ENCODE measurements around the gene MAGEA3.
"Not testable (repeated sequence)": the region's sequence is repeated elsewhere in the genome, so short reads cannot be mapped to it uniquely, and the experiment has no call there.

The MAGEA3 gene, protein sequence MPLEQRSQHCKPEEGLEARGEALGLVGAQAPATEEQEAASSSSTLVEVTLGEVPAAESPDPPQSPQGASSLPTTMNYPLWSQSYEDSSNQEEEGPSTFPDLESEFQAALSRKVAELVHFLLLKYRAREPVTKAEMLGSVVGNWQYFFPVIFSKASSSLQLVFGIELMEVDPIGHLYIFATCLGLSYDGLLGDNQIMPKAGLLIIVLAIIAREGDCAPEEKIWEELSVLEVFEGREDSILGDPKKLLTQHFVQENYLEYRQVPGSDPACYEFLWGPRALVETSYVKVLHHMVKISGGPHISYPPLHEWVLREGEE

GRCh38 chrX:152697952-152698931, at the start of gene MAGEA3:
Gene MAGEA3 (plus strand): TSS chrX:152698794. CDS start chrX:152700833, 2,039 bp downstream.
- not testable (repeated sequence) for DNase-seq (ENCODE audit: low spot score)

DNA sequence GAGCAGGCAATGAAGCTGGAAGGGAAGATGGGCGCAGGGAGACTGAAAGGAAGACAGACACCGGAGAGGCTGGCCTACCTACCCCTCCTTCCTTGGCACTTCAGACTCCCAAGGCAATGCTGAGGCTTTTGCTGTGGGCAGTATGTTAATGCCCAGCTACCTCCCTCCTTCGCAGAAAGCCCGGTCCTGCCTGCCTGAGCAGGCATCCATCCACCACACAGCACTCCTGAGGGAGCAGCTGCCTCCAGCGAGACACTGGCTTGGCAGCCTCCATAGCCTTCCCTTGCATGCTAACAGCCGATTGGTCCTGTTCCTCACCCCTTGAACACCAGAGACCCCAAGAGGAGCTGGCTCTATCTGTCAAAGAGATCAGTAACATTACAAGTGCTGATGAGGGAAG, 46.5 kb upstream of the MAGEA3 start:
- DNase-seq (ENCODE audit: low spot score): no peak

DNA sequence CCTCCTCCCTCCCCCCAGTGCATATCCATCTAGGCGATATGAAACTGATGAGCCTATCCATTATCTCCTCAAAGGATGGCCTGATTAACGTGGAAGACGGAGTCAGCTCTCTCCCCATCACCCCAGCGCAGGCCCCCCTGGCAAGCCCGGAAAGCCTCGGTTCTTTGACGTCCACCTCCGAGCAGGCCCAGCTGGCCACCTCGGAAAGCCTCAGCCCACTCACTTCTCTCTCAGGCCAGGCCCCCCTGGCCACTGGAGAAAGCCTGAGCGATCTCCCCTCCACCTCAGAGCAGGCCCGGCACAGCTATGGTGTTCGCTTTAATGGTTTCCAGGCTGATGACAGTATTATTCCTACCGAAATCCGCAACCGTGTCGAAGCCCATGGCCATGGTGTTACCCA, 46.1 kb upstream of the MAGEA3 start:
- no peak for DNase-seq (ENCODE audit: low spot score)

- DNase-seq (ENCODE audit: low spot score): no peak
These were observed 42.5 kb upstream of the MAGEA3 start for GRCh38 chrX:152656087-152656486.

- no peak for DNase-seq (ENCODE audit: low spot score)
These were observed 41.7 kb upstream of the MAGEA3 start for GRCh38 chrX:152656890-152657289.

DNA sequence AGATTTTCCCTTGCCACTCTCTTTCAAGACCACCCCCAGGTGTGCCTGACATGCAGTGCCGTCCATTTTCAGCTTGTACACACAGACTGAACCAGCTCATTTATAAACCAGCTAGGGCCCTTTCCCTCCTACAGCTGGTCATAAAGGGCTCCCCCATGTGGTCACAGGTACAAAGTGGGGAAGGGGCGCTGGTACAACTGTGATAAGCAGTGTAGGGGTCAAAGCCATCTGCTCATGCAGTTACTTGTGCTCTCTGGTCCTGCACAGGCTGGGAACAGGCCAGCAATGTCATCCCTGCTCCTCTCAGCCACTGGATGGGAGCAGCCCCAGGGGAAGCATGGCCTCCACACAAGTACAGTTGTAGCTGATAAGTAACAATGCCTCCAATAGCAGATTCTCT, 40.3 kb upstream of the MAGEA3 start:
- DNase-seq (ENCODE audit: low spot score): no peak

DNA sequence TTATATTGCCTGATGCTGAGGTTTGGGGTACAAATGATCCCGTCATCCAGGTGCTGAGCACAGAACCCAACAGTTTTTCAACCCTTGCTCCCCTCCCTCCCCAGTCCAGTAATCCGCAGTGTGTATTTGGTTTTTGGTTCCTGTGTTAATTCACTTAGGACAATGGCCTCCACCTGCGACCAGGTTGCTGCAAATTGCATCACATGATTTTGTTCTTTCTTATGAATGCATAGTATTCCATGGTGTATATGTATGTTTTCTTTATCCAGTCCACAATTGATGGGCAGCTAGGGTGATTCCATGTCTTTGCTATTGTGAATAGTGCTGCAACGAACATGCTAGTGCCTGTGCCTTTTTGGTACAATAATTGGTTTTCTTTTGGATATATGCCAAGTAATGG, 35.5 kb upstream of the MAGEA3 start:
- DNase-seq (ENCODE audit: low spot score): no peak

GRCh38 chrX:152674135-152674534, 24.5 kb upstream of the MAGEA3 start:
- DNase-seq (ENCODE audit: low spot score): no peak

- DNase-seq (ENCODE audit: low spot score): not testable (repeated sequence)
These were observed 23.9 kb upstream of the MAGEA3 start for GRCh38 chrX:152674652-152675051.

DNA sequence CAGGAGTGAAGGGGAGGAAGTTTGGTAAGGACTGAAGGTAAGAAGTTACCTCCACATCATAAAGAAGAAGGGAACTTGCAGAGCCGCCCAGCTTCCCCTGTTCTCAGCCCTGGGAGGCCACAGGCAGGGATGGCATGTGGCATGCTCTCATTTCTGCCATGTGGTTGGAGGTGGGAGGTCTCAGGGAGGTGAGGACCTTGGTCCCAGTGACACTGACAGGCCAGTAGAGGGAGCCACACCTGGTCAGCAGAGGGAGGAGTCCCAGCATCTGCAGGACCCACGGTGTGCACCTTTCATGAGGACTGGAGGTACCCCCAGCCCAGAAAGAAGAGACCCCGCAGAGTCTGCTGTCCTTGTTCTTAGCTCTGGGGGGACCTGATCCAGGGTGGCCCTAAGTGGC, 17.6 kb upstream of the MAGEA3 start:
- DNase-seq (ENCODE audit: low spot score): not testable (repeated sequence)

DNA sequence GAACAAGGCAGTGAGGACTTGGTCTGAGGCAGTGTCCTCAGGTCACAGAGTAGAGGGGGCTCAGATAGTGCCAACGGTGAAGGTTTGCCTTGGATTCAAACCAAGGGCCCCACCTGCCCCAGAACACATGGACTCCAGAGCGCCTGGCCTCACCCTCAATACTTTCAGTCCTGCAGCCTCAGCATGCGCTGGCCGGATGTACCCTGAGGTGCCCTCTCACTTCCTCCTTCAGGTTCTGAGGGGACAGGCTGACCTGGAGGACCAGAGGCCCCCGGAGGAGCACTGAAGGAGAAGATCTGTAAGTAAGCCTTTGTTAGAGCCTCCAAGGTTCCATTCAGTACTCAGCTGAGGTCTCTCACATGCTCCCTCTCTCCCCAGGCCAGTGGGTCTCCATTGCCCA, 1.8 kb downstream of the MAGEA3 start:
- DNase-seq (ENCODE audit: low spot score): not testable (repeated sequence)

GRCh38 chrX:152706500-152706899, 7.9 kb downstream of the MAGEA3 start:
- not testable (repeated sequence) for DNase-seq (ENCODE audit: low spot score)

GRCh38 chrX:152709173-152709572, 10.6 kb downstream of the MAGEA3 start, which contains the start of gene CSAG2:
Gene CSAG2 (minus strand): TSS chrX:152709273. CDS start chrX:152709112, 161 bp downstream.
- DNase-seq (ENCODE audit: low spot score): not testable (repeated sequence)

DNA sequence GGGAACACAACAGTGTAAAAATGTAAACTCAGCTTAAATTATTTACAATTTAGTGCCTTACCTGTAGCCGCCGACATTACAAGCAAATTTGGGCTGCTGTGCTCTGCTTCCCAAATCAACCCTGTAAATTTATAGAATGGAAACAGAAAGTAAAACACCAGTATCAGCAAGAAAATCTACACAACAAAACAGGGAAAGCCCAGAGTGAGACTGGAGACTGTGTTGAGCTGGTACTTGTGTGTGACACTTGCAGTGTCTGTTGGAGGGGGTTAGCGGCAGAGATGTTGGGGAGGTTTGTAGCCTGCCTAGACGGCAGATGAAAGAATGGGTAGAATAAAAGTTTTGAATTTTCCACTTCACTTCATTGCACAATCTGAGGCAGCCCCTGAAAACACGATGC, 14.6 kb downstream of the MAGEA3 start:
- not testable (repeated sequence) for DNase-seq (ENCODE audit: low spot score)

GRCh38 chrX:152713815-152714787, 15.5 kb downstream of the MAGEA3 start, which contains the start of gene MAGEA2B:
Gene MAGEA2B (plus strand): TSS chrX:152714628. CDS start chrX:152717107, 2,479 bp downstream.
- DNase-seq (ENCODE audit: low spot score): not testable (repeated sequence)

- DNase-seq (ENCODE audit: low spot score): no peak
These were observed 26.8 kb downstream of the MAGEA3 start for GRCh38 chrX:152725409-152725808.

DNA sequence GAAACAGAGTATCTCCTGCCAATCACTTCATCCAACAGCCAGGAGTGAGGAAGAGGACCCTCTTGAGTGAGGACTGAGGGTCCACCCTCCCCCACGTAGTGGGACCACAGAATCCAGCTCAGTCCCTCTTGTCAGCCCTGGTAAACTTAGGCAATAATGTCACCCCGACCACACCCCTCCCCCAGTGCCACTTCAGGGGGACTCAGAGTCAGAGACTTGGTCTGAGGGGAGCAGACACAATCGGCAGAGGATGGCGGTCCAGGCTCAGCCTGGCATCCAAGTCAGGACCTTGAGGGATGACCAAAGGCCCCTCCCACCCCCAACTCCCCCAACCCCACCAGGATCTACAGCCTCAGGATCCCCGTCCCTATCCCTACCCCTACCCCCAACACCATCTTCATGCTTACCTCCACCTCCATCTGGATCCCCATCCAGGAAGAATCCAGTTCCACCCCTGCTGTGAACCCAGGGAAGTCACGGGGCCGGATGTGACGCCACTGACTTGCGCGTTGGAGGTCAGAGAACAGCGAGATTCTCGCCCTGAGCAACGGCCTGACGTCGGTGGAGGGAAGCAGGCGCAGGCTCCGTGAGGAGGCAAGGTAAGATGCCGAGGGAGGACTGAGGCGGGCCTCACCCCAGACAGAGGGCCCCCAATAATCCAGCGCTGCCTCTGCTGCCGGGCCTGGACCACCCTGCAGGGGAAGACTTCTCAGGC, 34.8 kb downstream of the MAGEA3 start, which contains the start of the genes CSAG1 and MAGEA12:
Gene CSAG1 (minus strand): TSS at position 461 of the 715 bp plus-strand sequence. CDS start 1,261 bp downstream, outside the sequence.
Gene MAGEA12 (plus strand): TSS at position 497 of the 715 bp plus-strand sequence. CDS start 2,405 bp downstream, outside the sequence.
- no peak for DNase-seq (ENCODE audit: low spot score)

DNA sequence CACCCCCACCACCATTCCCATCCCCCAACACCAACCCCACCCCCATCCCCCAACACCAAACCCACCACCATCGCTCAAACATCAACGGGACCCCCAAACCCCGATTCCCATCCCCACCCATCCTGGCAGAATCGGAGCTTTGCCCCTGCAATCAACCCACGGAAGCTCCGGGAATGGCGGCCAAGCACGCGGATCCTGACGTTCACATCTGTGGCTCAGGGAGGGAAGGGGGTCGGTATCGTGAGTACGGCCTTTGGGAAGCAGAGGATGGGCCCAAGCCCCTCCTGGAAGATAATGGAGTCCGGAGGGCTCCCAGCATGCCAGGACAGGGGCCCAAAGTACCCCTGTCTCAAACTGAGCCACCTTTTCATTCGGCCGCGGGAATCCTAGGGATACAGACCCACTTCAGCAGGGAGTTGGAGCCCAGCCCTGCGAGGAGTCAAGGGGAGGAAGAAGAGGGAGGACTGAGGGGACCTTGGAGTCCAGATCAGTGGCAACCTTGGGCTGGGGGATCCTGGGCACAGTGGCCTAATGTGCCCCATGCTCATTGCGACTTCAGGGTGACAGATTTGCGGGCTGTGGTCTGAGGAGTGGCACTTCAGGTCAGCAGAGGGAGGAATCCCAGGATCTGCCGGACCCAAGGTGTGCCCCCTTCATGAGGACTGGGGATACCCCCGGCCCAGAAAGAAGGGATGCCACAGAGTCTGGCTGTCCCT, 35.7 kb downstream of the MAGEA3 start:
- not testable (repeated sequence) for DNase-seq (ENCODE audit: low spot score)

GRCh38 chrX:152735101-152735500, 36.5 kb downstream of the MAGEA3 start:
- DNase-seq (ENCODE audit: low spot score): no peak

Data from kidney capillary endothelial cell (primary cell).